Kidney (tissue), 14 donors: Measurements from ENCODE around the gene PARP14. TPM values are rescaled to one million over a fixed set of nuclear protein-coding genes. Genes with fewer than 3 reads are reported as not detected.

Experiments used
- DNase-seq, 5 donors: peaks; one replicate each; pipeline ENCODE4 v3.0.0-alpha.2; 2013 to 2020
- FAIRE-seq: peaks from 2 replicates; lab custom pipeline; 2012; peaks lifted over from hg19 to GRCh38; lab: Jason Lieb, UNC
- H3K27ac ChIP-seq, 2 donors: one replicate each; pipeline ENCODE4 v1.7.0; 2013; ENCODE audit warnings: low read depth in 2 of 2, low read length in 2 of 2, inconsistent platforms in 1 of 2
- H3K27me3 ChIP-seq: one replicate; pipeline ENCODE4 v1.7.1; 2013; ENCODE audit warnings: low read length, inconsistent platforms; ENCODE audit not compliant: control insufficient read depth, insufficient read depth
- H3K36me3 ChIP-seq, 3 donors: one replicate each; pipeline versions ENCODE4 v1.7.0 to v1.7.1; 2013; ENCODE audit warnings: low read length in 3 of 3, control low read depth in 1 of 3, inconsistent platforms in 1 of 3; ENCODE audit not compliant: insufficient read depth in 3 of 3, control insufficient read depth in 2 of 3
- H3K4me1 ChIP-seq, 3 donors: one replicate each; pipeline versions ENCODE4 v1.7.0 to v1.7.1; 2013; ENCODE audit warnings: low read length in 3 of 3, inconsistent platforms in 1 of 3, low read depth in 1 of 3; ENCODE audit not compliant: control insufficient read depth in 2 of 3, insufficient read depth in 2 of 3
- H3K4me3 ChIP-seq, 3 donors: one replicate each; pipeline versions ENCODE4 v1.7.0 to v1.8.1; 2013; ENCODE audit warnings: low read length in 3 of 3, control low read depth in 1 of 3, inconsistent platforms in 1 of 3
- H3K9ac ChIP-seq, 3 donors: one replicate each; pipeline versions ENCODE4 v1.7.0 to v1.7.1; 2013; ENCODE audit warnings: low read length in 3 of 3, control low read depth in 1 of 3, inconsistent platforms in 1 of 3
- H3K9me3 ChIP-seq, 3 donors: one replicate each; pipeline versions ENCODE4 v1.7.0 to v1.7.1; 2013; ENCODE audit warnings: low read length in 3 of 3, control low read depth in 1 of 3, inconsistent platforms in 1 of 3; ENCODE audit not compliant: control insufficient read depth in 2 of 3, insufficient read depth in 1 of 3
- intact Hi-C: fragments of 100-400 bp; cut with DNase I; formaldehyde crosslinking; loops from one replicate; pipeline ENCODE4 v1.11.1; 2022
- polyA plus RNA-seq: library from polyadenylated mRNA; stranded (reverse); fragments of 350-450 nt; fragmentation: Illumina TruSeq; extraction: RNeasy Lipid Tissue Mini Kit (QIAGEN cat#74804); gene quantifications from one replicate; pipeline ENCODE4 v1.2.3, GENCODE V29; 2014; ENCODE audit warnings: low read depth, low replicate concordance; ENCODE audit not compliant: insufficient read depth
- total RNA-seq: library from RNA; stranded (reverse); fragmentation: NEBNext Ultra II Directional; extraction: Animal tissue kit (Norgen Biotek cat#: 25700); gene quantifications from one replicate; pipeline ENCODE4 v1.2.1, GENCODE V29; 2021
- TF ChIP-seq, protein P1 (sequence below): IDR thresholded peaks from 3 replicates; pipeline ENCODE4 v1.5.1; 2012; ENCODE audit warnings: mild to moderate bottlenecking, moderate library complexity, borderline replicate concordance; ENCODE audit not compliant: insufficient read depth; ENCODE audit errors: extremely low read depth
- donor health status: control.
- donor health status: control.
- donor health status: control.
- donor health status: control.
- donor health status: control.
- donor health status: DM: yes; HTN: yes; CAD: no.
- donor health status: Normal renal cell carcinoma (clear cell type).

Gene PARP14
- total and polyA plus RNA-seq, 2 donors from 2014 or later: 14.9 to 64.0 TPM

DNA sequence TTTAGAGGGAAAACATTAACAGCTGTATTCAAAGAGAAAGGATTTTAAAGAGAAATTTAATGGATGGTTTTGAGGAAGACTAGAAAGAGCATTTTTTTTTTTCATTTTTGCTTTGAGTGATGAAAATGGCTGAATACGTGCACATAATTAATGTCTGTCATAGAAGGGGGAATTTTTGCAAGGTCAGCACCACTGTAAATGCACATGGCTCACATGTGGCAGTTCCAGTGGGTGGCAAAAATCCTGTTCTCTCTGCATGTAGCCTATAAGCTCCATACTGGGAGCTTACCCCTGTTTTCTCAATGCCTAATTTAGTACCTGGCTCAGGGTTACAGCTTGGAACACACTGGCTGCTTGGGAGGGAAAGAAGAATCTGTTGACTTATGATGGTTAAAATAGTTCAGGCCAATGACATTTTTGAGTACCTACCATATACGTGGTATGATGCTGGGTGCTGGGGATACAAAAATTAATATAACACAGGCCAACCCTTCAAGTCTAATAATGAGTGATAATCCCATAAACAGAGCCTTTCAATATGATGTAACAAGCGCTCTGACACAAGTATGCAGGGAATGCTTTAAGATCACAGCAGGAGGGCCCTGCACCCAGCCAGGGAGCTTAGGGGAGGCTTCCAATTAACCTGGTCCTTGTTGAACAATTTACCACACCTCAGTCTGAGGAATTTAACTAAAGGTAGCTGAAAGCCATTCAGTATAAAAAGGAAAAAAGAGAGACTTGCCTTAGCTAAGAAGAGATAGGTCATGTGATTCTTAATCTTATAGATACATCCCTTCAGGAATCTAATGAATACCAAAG lies 80.0 kb downstream of the PARP14 start:
- FAIRE-seq (no peak), DNase-seq (no peak)
- Histone ChIP-seq H3K4me3 (no peak overlapping the region), H3K36me3 (peaks cover 0 to 5% (median 0%) of the 10 kb centered on the region in 3 donors), H3K27ac (no peak overlapping the region), H3K27me3 (no peaks in the 10 kb centered on the region), H3K9me3 (no peaks in the 10 kb centered on the region), H3K9ac (no peak overlapping the region), H3K4me1 (no peaks in the 10 kb centered on the region)
- intact Hi-C loops: no loop called here
- TF ChIP-seq, protein P1, sequence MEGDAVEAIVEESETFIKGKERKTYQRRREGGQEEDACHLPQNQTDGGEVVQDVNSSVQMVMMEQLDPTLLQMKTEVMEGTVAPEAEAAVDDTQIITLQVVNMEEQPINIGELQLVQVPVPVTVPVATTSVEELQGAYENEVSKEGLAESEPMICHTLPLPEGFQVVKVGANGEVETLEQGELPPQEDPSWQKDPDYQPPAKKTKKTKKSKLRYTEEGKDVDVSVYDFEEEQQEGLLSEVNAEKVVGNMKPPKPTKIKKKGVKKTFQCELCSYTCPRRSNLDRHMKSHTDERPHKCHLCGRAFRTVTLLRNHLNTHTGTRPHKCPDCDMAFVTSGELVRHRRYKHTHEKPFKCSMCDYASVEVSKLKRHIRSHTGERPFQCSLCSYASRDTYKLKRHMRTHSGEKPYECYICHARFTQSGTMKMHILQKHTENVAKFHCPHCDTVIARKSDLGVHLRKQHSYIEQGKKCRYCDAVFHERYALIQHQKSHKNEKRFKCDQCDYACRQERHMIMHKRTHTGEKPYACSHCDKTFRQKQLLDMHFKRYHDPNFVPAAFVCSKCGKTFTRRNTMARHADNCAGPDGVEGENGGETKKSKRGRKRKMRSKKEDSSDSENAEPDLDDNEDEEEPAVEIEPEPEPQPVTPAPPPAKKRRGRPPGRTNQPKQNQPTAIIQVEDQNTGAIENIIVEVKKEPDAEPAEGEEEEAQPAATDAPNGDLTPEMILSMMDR: no peak

DNA sequence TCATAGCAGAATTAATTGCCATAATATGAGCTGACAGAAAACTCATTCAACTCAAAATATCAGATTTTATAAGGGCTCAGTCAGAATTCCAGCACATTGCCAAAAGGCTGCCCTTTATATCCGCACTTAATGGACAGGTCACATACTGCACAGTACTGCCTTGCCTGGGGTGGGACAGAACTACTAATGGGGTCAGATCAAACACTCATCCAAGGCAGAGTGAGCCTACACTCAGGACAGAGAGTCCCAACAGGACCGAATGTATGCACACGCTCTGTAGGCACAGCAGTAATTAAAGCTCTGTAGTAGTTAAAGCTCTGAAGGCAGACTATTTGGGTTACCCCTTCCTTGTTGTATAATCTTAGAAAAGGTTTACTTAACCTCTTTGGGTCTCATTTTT lies 85.8 kb downstream of the PARP14 start:
- no peak overlapping the region for H3K27ac ChIP-seq
- H3K9ac ChIP-seq: no peak overlapping the region
- DNase-seq (no peak), FAIRE-seq (no peak)
- no peaks in the 10 kb centered on the region for H3K4me1 ChIP-seq
- TF ChIP-seq, protein P1: no peak
- H3K27me3 ChIP-seq: no peaks in the 10 kb centered on the region
- no peaks in the 10 kb centered on the region for H3K9me3 ChIP-seq
- no peak overlapping the region for H3K4me3 ChIP-seq
- no peaks in the 10 kb centered on the region for H3K36me3 ChIP-seq
- intact Hi-C loops: no loop called here

DNA sequence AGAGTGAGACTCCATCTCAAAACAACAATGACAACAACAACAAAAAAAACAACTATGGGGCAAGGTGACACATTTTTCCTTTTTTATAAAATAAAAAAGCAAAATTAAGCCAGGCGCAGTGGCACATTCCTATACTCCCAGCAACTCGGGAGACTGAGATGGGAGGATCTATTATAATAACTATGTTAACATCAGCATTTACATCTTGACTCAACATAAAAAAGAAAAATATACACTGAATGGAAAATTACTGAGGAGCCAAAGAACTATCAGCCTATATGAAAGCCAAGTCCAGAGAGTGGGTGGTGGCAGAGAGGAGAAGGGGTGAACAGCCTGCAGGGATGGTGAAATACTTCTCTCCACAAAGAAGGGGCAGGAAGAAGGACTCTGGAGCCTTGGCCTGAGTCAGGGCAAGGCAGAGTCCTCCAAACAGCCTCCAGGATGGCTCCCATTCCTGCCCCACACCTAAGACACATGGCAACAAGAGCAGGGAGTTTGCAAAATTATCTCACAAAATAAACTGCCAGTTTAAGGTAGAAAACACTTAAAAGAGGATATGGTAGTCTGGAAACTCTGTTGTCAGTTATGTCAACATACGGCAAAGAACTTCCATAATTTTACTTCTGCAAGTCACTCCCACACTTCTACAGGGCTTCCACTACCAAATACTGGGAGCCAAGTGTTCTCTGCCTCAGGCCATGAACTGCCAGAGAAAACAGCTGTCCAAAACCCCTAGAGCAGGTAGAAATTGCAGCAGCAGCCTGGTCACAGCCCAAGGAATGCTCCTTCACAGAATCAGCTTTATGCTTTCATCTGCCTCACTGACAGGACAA lies 87.1 kb downstream of the PARP14 start:
- no peaks in the 10 kb centered on the region for H3K9me3 ChIP-seq
- DNase-seq (no peak), FAIRE-seq (no peak)
- no peaks in the 10 kb centered on the region for H3K36me3 ChIP-seq
- H3K27me3 ChIP-seq: no peaks in the 10 kb centered on the region
- intact Hi-C loops: no loop called here
- H3K4me3 ChIP-seq: no peak overlapping the region
- no peak overlapping the region for H3K9ac ChIP-seq
- TF ChIP-seq, protein P1: no peak
- H3K4me1 ChIP-seq: no peaks in the 10 kb centered on the region
- H3K27ac ChIP-seq: no peak overlapping the region
